Measurements from ENCODE around the gene KLHL18. TPM values are rescaled to one million over a fixed set of nuclear protein-coding genes. Genes with fewer than 3 reads are reported as not detected.

Gene KLHL18
- total and polyA plus RNA-seq, 2 of the 4 experiments (the other 2 are of a cell fraction): 29.1 to 76.2 TPM

- no peak overlapping the region for H3K18ac ChIP-seq (ENCODE audit: low read depth, low read length)
- H2BK5ac ChIP-seq (ENCODE audit: low read depth, low read length, poor library complexity, severe bottlenecking): no peak overlapping the region
- H3K4me1 ChIP-seq (ENCODE audit: control insufficient read depth, insufficient read depth, low read length): peaks cover 7% of the 10 kb centered on the region
- no peak for DNase-seq
- no peak overlapping the region for H4K8ac ChIP-seq (ENCODE audit: low read depth in 2 of 2, low read length in 2 of 2)
- H2AFZ ChIP-seq (replicated peaks; ENCODE audit: low read length, poor library complexity): no peak overlapping the region
- no peak overlapping the region for H3K4me3 ChIP-seq (ENCODE audit: insufficient read depth, low read depth, low read length)
- intact Hi-C loops (cut with micrococcal nuclease) (no loop called here), dilution Hi-C loops (cut with HindIII; ENCODE audit: low sequenced_read_pairs, unreplicated experiment) (no loop called here), in situ Hi-C loops (cut with MboI; ENCODE audit: low sequenced_read_pairs) (no loop called here)
- H3K9ac ChIP-seq (ENCODE audit: low read depth, low read length): no peak overlapping the region
- H3K14ac ChIP-seq (replicated peaks; ENCODE audit: low read depth, low read length): no peak overlapping the region
- no peak overlapping the region for H2BK20ac ChIP-seq (ENCODE audit: low read depth, low read length)
- no TSS peak for BruUV-seq (replicated peaks)
- peaks cover 10% of the 10 kb centered on the region for H3K9me1 ChIP-seq (ENCODE audit: insufficient read depth, low read length)
- H2AK5ac ChIP-seq (ENCODE audit: low read depth, low read length): no peak overlapping the region
- ChIA-PET CTCF (no interaction called here), POLR2A (ENCODE audit: unreplicated experiment) (no interaction called here)
- no peak overlapping the region for H3K27ac ChIP-seq (ENCODE audit: insufficient read depth, low read length)
- H2AK9ac ChIP-seq (replicated peaks; ENCODE audit: low read depth, low read length, poor library complexity): no peak overlapping the region
- no peak overlapping the region for H3K56ac ChIP-seq (ENCODE audit: extremely low read depth, insufficient read depth, low read length)
- H4K5ac ChIP-seq (ENCODE audit: low read depth, low read length): no peak overlapping the region
- no peak overlapping the region for H3K4me2 ChIP-seq (ENCODE audit: low read depth, low read length)
- H3K36me3 ChIP-seq (ENCODE audit: control insufficient read depth, insufficient read depth, low read length): 0 out of 2 replicates have a peak, but pooled peaks cover 2% of the 10 kb centered on the region
- no peak overlapping the region for H4K91ac ChIP-seq (ENCODE audit: insufficient read depth, low read depth, low read length)
- no peak overlapping the region for H2BK120ac ChIP-seq (ENCODE audit: low read depth, low read length)
- H2BK15ac ChIP-seq (ENCODE audit: low read depth, low read length): no peak overlapping the region
- ATAC-seq (ENCODE audit: low read depth): no peak
- no peaks in the 10 kb centered on the region for H3K9me3 ChIP-seq (ENCODE audit: control insufficient read depth, insufficient read depth, low read length)
- H4K20me1 ChIP-seq (ENCODE audit: insufficient read depth, low read length): peaks cover 22% of the 10 kb centered on the region
- H3K4ac ChIP-seq (ENCODE audit: low read depth, low read length): no peak overlapping the region
- H3K23ac ChIP-seq (ENCODE audit: low read depth, low read length): no peak overlapping the region
- H3K79me1 ChIP-seq (ENCODE audit: low read depth in 1 of 2, low read length in 2 of 2): peaks cover 26 to 51% of the 10 kb centered on the region in 2 experiments
- no peaks in the 10 kb centered on the region for H3K27me3 ChIP-seq (ENCODE audit: control insufficient read depth, insufficient read depth, low read length)
- no peak for TF ChIP-seq CHD1 (IDR thresholded peaks at IDR 0.05; ENCODE audit: low read depth, low read length)
Measured at GRCh38 chr3:47378869-47379268, 96.1 kb downstream of the KLHL18 start.

Measured in IMR-90 (cell line).